WTC11 (cell line): ENCODE data around the gene CHTF8. TPM values are rescaled to one million over a fixed set of nuclear protein-coding genes. Genes with fewer than 3 reads are reported as not detected.
A peak's percentile ranks its signal among the peaks of the same experiment; 100 is the strongest.

Experiments used
- ATAC-seq: fragments of 200-7000 bp; cut with Tn5 transposase; 2 replicates; pipeline ENCODE4 v1.10.0; 2021; ENCODE audit warnings: mild to moderate bottlenecking, moderate library complexity
- CTCF ChIA-PET: fragments of 300-600 bp; sonication (Branson Sonifier 250); formaldehyde crosslinking; loops from one replicate; lab custom pipeline; 2021; ENCODE audit warnings: antibody characterized with exemption; lab: Charles Lee
- POLR2A ChIA-PET: fragments of 350-600 bp; sonication (Branson Sonifier 250); formaldehyde crosslinking; loops from one replicate; lab custom pipeline; 2021; ENCODE audit warnings: antibody characterized with exemption; lab: Charles Lee
- DNase-seq: peaks from one replicate; pipeline ENCODE4 v3.0.0; 2021; ENCODE audit warnings: low spot score
- H3K27ac Mint-ChIP-seq: 2 replicates; pipeline ENCODE4 v1.8.0; 2021; ENCODE audit warnings: mixed read lengths
- H3K27me3 Mint-ChIP-seq: 2 replicates; pipeline ENCODE4 v1.8.0; 2021; ENCODE audit warnings: low read depth, mild to moderate bottlenecking, moderate library complexity, mixed read lengths
- H3K36me3 Mint-ChIP-seq: 2 replicates; pipeline ENCODE4 v1.8.0; 2021; ENCODE audit warnings: mixed read lengths
- H3K4me1 Mint-ChIP-seq: 2 replicates; pipeline ENCODE4 v1.8.0; 2022; ENCODE audit warnings: mixed read lengths
- H3K4me3 Mint-ChIP-seq: 2 replicates; pipeline ENCODE4 v1.8.0; 2021; ENCODE audit warnings: mild to moderate bottlenecking, moderate library complexity, mixed read lengths
- H3K9me3 Mint-ChIP-seq: 2 replicates; pipeline ENCODE4 v1.8.0; 2021; ENCODE audit warnings: mixed read lengths
- ATF1 ChIP-seq: sonication (generic); formaldehyde crosslinking; IDR thresholded peaks from 2 replicates; pipeline ENCODE4 v1.8.1; 2023; ENCODE audit warnings: mild to moderate bottlenecking, moderate library complexity, missing genetic modification reagents
- CREM ChIP-seq: sonication (generic); formaldehyde crosslinking; IDR thresholded peaks from 2 replicates; pipeline ENCODE4 v1.8.1; 2022; ENCODE audit warnings: mild to moderate bottlenecking, missing genetic modification reagents, moderate library complexity
- CTCF ChIP-seq: fragments of 200-600 bp; IDR thresholded peaks from 2 replicates; pipeline ENCODE4 v1.8.0; 2022; ENCODE audit warnings: antibody characterized with exemption
- ESRRA ChIP-seq: sonication (generic); formaldehyde crosslinking; IDR thresholded peaks from 2 replicates; pipeline ENCODE4 v1.8.1; 2022; ENCODE audit warnings: mild to moderate bottlenecking, missing genetic modification reagents, borderline replicate concordance
- GTF2I ChIP-seq: fragments of 250-450 bp; sonication (Bioruptor Pico); conservative IDR thresholded peaks from 2 replicates; pipeline ENCODE4 v1.4.0; 2021; ENCODE audit warnings: mild to moderate bottlenecking
- JUN ChIP-seq: sonication (generic); formaldehyde crosslinking; IDR thresholded peaks from 2 replicates; pipeline ENCODE4 v1.8.0; 2023; ENCODE audit warnings: mild to moderate bottlenecking, missing genetic modification reagents
- KAT7 ChIP-seq: sonication (generic); formaldehyde crosslinking; IDR thresholded peaks from 2 replicates; pipeline ENCODE4 v1.8.1; 2023; ENCODE audit warnings: missing genetic modification reagents, mild to moderate bottlenecking, borderline replicate concordance
- NFYB ChIP-seq: sonication (generic); formaldehyde crosslinking; conservative IDR thresholded peaks from 2 replicates; pipeline ENCODE4 v1.8.0; 2022; ENCODE audit warnings: low read depth, missing genetic modification reagents
- NR1H2 ChIP-seq: sonication (generic); formaldehyde crosslinking; IDR thresholded peaks from 2 replicates; pipeline ENCODE4 v1.9.0; 2021; ENCODE audit warnings: mild to moderate bottlenecking, moderate library complexity, missing genetic modification reagents
- SOX15 ChIP-seq: fragments of 250-450 bp; sonication (Bioruptor Pico); IDR thresholded peaks from 2 replicates; pipeline ENCODE4 v1.9.0; 2021; ENCODE audit warnings: mild to moderate bottlenecking
- TEAD4 ChIP-seq: sonication (generic); formaldehyde crosslinking; IDR thresholded peaks from 2 replicates; pipeline ENCODE4 v1.8.0; 2022; ENCODE audit warnings: mild to moderate bottlenecking, missing genetic modification reagents
- TP53 ChIP-seq: sonication (generic); formaldehyde crosslinking; IDR thresholded peaks from 2 replicates; pipeline ENCODE4 v1.8.1; 2023; ENCODE audit warnings: mild to moderate bottlenecking, missing genetic modification reagents
- ZNF138 ChIP-seq: sonication (generic); formaldehyde crosslinking; conservative IDR thresholded peaks from 2 replicates; pipeline ENCODE4 v1.8.1; 2022; ENCODE audit warnings: mild to moderate bottlenecking, moderate library complexity, missing genetic modification reagents
- ZNF317 ChIP-seq: sonication (generic); formaldehyde crosslinking; IDR thresholded peaks from 2 replicates; pipeline ENCODE4 v1.8.1; 2023; ENCODE audit warnings: low read depth, mild to moderate bottlenecking, moderate library complexity, missing genetic modification reagents, borderline replicate concordance
- ZNF423 ChIP-seq: fragments of 250-450 bp; sonication (Bioruptor Pico); IDR thresholded peaks from 2 replicates; pipeline ENCODE4 v2.1.2; 2022; ENCODE audit warnings: mild to moderate bottlenecking, moderate library complexity
- total RNA-seq: library from RNA; stranded (reverse); gene quantifications from 3 replicates; pipeline ENCODE4 v1.2.3, GENCODE V29; 2021
- TF ChIP-seq, protein P1 (sequence below): sonication (generic); formaldehyde crosslinking; IDR thresholded peaks from 2 replicates; pipeline ENCODE4 v1.8.1; 2022; ENCODE audit warnings: mild to moderate bottlenecking, missing genetic modification reagents, moderate library complexity, borderline replicate concordance
- TF ChIP-seq, protein P2 (sequence below): fragments of 250-450 bp; sonication (Bioruptor Pico); IDR thresholded peaks from 2 replicates; pipeline ENCODE4 v1.9.0; 2021; ENCODE audit warnings: mild to moderate bottlenecking
- TF ChIP-seq, protein P3 (sequence below): sonication (generic); formaldehyde crosslinking; IDR thresholded peaks from 2 replicates; pipeline ENCODE4 v1.8.0; 2022; ENCODE audit warnings: mild to moderate bottlenecking, missing genetic modification reagents
- TF ChIP-seq, protein P4 (sequence below): sonication (generic); formaldehyde crosslinking; IDR thresholded peaks from 2 replicates; pipeline ENCODE4 v1.8.1; 2022; ENCODE audit warnings: low read depth, mild to moderate bottlenecking, moderate library complexity, missing genetic modification reagents, borderline replicate concordance

CHTF8 gene
- total RNA-seq, 1 experiment from 2014 or later: 115 TPM

GRCh38 chr16:69180011-69180338, 47.6 kb upstream of the CHTF8 start:
- DNase-seq (no peak), ATAC-seq (no peak)
- Mint-ChIP-seq H3K27ac (no peak overlapping the region), H3K4me1 (no peaks in the 10 kb centered on the region), H3K9me3 (no peaks in the 10 kb centered on the region), H3K36me3 (peaks cover 2% of the 10 kb centered on the region; the same call in 1 of the 2 replicates), H3K4me3 (no peak overlapping the region), H3K27me3 (no peaks in the 10 kb centered on the region)
- ChIA-PET CTCF (no interaction called here), POLR2A (interaction anchor here (0.6 kb wide), 1 partner anchor 47 kb away, joined by 7 read pairs; no protein-coding TSS in a partner anchor)
- TF ChIP-seq, protein P1, sequence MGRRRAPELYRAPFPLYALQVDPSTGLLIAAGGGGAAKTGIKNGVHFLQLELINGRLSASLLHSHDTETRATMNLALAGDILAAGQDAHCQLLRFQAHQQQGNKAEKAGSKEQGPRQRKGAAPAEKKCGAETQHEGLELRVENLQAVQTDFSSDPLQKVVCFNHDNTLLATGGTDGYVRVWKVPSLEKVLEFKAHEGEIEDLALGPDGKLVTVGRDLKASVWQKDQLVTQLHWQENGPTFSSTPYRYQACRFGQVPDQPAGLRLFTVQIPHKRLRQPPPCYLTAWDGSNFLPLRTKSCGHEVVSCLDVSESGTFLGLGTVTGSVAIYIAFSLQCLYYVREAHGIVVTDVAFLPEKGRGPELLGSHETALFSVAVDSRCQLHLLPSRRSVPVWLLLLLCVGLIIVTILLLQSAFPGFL (CRISPR knock-in tag): no peak
- TF ChIP-seq ZNF423 (CRISPR knock-in tag): no peak
- no peak for TF ChIP-seq ZNF138 (CRISPR knock-in tag)
- no peak for TF ChIP-seq JUN (CRISPR knock-in tag)
- no peak for TF ChIP-seq SOX15
- no peak for TF ChIP-seq KAT7
- TF ChIP-seq ATF1 (CRISPR knock-in tag): no peak

DNA sequence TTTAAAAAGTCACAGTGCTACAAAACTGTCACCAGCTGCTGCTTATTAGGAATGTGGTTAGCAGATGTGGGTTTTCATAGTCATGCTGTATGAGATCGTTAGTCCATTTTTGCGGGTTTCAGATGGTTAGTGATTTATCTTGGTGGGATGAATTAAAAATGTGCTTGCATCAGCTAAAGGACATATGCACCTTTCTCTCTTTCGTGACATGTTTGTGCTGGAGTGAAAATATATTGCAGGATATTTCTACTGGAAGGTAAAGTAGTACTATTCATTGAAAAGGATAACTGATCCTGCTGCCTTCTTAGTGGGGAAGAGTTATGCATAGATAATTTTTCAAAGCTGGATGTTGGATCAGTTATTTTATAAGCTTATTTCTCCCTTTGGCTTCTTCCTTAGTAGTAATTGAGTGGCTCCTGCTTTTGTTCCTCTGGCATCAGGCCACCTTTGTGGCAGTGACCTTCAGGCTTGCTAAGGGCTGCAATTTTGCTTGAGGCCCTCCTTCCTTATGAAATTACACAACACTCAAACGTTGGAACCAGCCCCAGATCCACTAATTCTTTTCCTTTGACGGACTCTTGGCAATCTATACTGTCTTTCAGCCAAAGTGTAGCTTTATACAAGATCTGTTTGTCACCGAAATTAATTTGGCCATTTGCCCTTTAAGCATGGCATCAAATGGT, 47.1 kb upstream of the CHTF8 start:
- H3K9me3 Mint-ChIP-seq: no peaks in the 10 kb centered on the region
- peak overlapping the region; percentile 2; the same call in 1 of the 2 replicates for H3K27ac Mint-ChIP-seq
- H3K4me1 Mint-ChIP-seq: no peaks in the 10 kb centered on the region
- ATAC-seq (no peak), DNase-seq (no peak)
- peaks cover 2% of the 10 kb centered on the region; the same call in 1 of the 2 replicates for H3K36me3 Mint-ChIP-seq
- TF ChIP-seq CTCF (no peak), ESRRA (CRISPR knock-in tag) (no peak), CREM (CRISPR knock-in tag) (no peak), GTF2I (no peak), NFYB (no peak), TEAD4 (CRISPR knock-in tag) (no peak), NR1H2 (CRISPR knock-in tag) (no peak), ZNF317 (CRISPR knock-in tag) (no peak), TP53 (CRISPR knock-in tag) (no peak)
- TF ChIP-seq, protein P2, sequence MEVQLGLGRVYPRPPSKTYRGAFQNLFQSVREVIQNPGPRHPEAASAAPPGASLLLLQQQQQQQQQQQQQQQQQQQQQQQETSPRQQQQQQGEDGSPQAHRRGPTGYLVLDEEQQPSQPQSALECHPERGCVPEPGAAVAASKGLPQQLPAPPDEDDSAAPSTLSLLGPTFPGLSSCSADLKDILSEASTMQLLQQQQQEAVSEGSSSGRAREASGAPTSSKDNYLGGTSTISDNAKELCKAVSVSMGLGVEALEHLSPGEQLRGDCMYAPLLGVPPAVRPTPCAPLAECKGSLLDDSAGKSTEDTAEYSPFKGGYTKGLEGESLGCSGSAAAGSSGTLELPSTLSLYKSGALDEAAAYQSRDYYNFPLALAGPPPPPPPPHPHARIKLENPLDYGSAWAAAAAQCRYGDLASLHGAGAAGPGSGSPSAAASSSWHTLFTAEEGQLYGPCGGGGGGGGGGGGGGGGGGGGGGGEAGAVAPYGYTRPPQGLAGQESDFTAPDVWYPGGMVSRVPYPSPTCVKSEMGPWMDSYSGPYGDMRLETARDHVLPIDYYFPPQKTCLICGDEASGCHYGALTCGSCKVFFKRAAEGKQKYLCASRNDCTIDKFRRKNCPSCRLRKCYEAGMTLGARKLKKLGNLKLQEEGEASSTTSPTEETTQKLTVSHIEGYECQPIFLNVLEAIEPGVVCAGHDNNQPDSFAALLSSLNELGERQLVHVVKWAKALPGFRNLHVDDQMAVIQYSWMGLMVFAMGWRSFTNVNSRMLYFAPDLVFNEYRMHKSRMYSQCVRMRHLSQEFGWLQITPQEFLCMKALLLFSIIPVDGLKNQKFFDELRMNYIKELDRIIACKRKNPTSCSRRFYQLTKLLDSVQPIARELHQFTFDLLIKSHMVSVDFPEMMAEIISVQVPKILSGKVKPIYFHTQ (CRISPR knock-in tag): no peak
- TF ChIP-seq, protein P3, sequence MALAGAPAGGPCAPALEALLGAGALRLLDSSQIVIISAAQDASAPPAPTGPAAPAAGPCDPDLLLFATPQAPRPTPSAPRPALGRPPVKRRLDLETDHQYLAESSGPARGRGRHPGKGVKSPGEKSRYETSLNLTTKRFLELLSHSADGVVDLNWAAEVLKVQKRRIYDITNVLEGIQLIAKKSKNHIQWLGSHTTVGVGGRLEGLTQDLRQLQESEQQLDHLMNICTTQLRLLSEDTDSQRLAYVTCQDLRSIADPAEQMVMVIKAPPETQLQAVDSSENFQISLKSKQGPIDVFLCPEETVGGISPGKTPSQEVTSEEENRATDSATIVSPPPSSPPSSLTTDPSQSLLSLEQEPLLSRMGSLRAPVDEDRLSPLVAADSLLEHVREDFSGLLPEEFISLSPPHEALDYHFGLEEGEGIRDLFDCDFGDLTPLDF (CRISPR knock-in tag): no peak
- TF ChIP-seq, protein P4, sequence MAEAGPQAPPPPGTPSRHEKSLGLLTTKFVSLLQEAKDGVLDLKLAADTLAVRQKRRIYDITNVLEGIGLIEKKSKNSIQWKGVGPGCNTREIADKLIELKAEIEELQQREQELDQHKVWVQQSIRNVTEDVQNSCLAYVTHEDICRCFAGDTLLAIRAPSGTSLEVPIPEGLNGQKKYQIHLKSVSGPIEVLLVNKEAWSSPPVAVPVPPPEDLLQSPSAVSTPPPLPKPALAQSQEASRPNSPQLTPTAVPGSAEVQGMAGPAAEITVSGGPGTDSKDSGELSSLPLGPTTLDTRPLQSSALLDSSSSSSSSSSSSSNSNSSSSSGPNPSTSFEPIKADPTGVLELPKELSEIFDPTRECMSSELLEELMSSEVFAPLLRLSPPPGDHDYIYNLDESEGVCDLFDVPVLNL (CRISPR knock-in tag): no peak
- CTCF ChIA-PET: no interaction called here
- no peak overlapping the region for H3K4me3 Mint-ChIP-seq
- POLR2A ChIA-PET: interaction anchor here (0.6 kb wide), 1 partner anchor 48 kb away, joined by 7 read pairs; no protein-coding TSS in a partner anchor
- H3K27me3 Mint-ChIP-seq: no peaks in the 10 kb centered on the region
